Measurements from ENCODE around the gene DRGX. TPM values are rescaled to one million over a fixed set of nuclear protein-coding genes. Genes with fewer than 3 reads are reported as not detected.

DRGX gene
- total RNA-seq, 1 donor from 2014 or later: not detected

DNA sequence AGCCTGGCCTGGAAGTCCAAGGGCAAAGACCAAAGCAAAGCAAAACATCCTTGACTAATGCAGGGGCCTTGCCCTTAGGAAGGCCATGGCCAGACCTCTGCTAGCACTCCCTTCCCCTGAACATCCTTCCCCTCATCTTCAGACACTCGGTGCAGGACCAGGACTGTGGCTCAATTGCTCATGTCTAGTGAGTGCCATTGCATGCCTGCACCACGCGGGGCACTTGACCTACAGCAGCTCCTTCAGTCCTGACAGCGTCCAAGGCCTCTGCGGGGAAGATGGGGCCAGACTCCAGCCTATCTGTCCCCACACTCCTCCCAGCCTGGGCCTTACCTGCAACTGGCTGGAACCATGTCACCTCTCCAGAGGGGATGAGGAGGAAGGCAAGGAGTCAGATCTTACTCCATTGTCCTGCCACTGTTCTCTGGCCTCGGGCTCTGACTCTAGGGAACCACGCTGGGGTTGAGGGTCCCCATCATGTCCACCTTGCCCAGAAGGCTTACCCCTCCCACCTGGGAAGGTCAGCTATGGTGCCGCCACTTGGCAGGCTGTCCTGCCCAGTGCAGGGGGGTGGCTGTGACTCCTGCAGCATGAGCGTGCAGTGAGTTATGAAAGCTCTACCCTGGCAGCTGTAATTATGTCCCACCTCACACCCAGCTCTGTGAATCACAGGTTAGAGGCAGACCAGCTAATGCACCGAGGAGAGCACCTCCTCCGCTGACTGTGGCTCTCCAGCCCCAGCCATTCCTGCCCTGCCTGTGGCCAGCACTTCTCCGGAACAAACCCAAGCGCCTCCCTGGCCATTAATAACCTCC is 16.1 kb downstream of the DRGX start:
- no peak for DNase-seq (ENCODE audit: low spot score in 2 of 2)
- Histone ChIP-seq H3K27me3 (no peaks in the 10 kb centered on the region), H3K27ac (no peak overlapping the region), H3K36me3 (no peaks in the 10 kb centered on the region), H3K4me1 (no peaks in the 10 kb centered on the region), H3K9me3 (no peaks in the 10 kb centered on the region), H3K4me3 (no peak overlapping the region)
- intact Hi-C loops (cut with DNase I): no loop called here
- TF ChIP-seq, protein P1, sequence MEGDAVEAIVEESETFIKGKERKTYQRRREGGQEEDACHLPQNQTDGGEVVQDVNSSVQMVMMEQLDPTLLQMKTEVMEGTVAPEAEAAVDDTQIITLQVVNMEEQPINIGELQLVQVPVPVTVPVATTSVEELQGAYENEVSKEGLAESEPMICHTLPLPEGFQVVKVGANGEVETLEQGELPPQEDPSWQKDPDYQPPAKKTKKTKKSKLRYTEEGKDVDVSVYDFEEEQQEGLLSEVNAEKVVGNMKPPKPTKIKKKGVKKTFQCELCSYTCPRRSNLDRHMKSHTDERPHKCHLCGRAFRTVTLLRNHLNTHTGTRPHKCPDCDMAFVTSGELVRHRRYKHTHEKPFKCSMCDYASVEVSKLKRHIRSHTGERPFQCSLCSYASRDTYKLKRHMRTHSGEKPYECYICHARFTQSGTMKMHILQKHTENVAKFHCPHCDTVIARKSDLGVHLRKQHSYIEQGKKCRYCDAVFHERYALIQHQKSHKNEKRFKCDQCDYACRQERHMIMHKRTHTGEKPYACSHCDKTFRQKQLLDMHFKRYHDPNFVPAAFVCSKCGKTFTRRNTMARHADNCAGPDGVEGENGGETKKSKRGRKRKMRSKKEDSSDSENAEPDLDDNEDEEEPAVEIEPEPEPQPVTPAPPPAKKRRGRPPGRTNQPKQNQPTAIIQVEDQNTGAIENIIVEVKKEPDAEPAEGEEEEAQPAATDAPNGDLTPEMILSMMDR (IDR thresholded peaks at IDR 0.05): no peak

DNA sequence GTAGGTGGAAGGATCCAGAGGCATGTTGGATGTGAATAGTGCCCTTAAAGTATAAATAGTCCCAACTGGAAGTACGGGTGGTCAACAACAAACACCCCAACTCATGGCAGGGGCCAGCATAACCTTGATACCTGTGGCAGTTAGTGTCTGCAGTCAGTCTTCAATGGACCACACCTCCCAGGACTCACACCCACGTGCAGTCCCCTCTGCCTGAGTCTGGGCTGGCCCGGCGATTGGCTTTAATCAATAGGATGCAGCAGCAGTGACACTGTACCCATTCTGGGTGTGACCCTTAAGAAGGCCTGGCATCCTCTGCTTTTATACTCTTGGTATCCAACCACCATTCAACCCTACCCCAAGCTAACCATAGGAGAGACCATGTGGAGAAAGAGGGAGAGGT is 18.6 kb downstream of the DRGX start:
- no peaks in the 10 kb centered on the region for H3K36me3 ChIP-seq
- H3K27me3 ChIP-seq: no peaks in the 10 kb centered on the region
- no peaks in the 10 kb centered on the region for H3K4me1 ChIP-seq
- H3K27ac ChIP-seq: no peak overlapping the region
- DNase-seq (ENCODE audit: low spot score in 2 of 2): no peak
- intact Hi-C loops (cut with DNase I): no loop called here
- TF ChIP-seq, protein P1 (IDR thresholded peaks at IDR 0.05): no peak
- no peak overlapping the region for H3K4me3 ChIP-seq
- no peaks in the 10 kb centered on the region for H3K9me3 ChIP-seq

DNA sequence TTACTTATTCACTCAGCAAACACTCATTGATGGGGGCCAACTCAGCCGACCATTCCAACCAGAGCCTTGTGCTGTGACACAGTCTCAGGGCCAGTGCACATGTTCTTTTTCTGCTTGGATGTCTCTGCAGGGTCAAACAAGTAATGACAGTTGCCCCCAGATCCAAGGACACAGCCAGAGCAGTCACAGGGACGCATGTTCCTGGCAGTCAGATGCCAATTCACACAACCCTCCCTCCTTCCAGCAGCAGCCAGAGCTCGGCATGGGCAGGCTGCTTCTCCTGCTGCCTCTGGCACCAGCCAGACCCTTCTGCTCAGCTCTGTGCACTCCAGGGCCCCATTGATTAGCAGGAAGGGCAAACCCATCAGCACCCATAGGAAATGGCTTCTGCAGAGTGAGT is 20.3 kb downstream of the DRGX start:
- H3K27me3 ChIP-seq: no peaks in the 10 kb centered on the region
- H3K9me3 ChIP-seq: no peaks in the 10 kb centered on the region
- no peaks in the 10 kb centered on the region for H3K4me1 ChIP-seq
- no peak for DNase-seq (ENCODE audit: low spot score in 2 of 2)
- intact Hi-C loops (cut with DNase I): no loop called here
- TF ChIP-seq, protein P1 (IDR thresholded peaks at IDR 0.05): no peak
- no peak overlapping the region for H3K27ac ChIP-seq
- no peak overlapping the region for H3K4me3 ChIP-seq
- H3K36me3 ChIP-seq: no peaks in the 10 kb centered on the region

DNA sequence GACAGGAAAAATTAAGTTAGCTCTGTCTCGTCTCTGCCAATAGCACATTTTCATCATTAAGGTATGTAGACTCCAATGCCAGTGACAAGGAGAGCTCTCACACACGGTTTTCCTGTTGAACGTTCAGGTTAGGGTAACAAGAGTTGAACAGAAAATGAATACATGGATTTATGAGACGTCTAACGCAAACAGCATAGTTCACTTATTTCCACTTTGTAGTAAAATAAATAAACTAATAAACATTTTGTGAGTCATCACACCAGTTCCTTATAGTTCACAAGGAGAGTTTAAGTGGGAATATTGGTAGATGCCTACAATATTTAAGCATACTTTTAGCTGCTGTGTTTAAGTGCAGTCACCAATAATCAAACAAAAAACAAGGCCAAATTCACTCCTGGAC is 21.1 kb downstream of the DRGX start:
- intact Hi-C loops (cut with DNase I): no loop called here
- TF ChIP-seq, protein P1 (IDR thresholded peaks at IDR 0.05): no peak
- Histone ChIP-seq H3K4me3 (no peak overlapping the region), H3K36me3 (no peaks in the 10 kb centered on the region), H3K27me3 (no peaks in the 10 kb centered on the region), H3K4me1 (no peaks in the 10 kb centered on the region), H3K9me3 (no peaks in the 10 kb centered on the region), H3K27ac (no peak overlapping the region)
- DNase-seq (ENCODE audit: low spot score in 2 of 2): no peak

DNA sequence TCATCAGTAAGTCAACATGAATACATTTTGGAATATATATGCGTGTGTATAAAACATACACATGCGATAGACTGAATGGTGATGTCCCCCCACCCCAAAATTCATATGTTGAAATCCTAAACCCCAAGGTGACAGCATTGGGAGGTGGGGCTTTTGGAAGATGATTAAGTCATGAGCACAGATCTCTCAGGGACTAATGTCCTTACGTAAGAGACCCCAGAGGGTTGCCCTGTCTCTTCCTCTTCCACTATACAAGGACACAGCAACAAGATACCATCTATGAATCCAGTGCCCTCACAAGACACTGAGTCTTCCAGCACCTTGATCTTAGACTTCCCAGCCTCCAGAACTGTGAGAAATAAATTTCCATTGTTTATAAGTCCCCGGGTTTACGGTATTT is 22.5 kb downstream of the DRGX start:
- no peaks in the 10 kb centered on the region for H3K36me3 ChIP-seq
- H3K4me3 ChIP-seq: no peak overlapping the region
- intact Hi-C loops (cut with DNase I): no loop called here
- no peaks in the 10 kb centered on the region for H3K9me3 ChIP-seq
- H3K27ac ChIP-seq: no peak overlapping the region
- TF ChIP-seq, protein P1 (IDR thresholded peaks at IDR 0.05): no peak
- H3K27me3 ChIP-seq: no peaks in the 10 kb centered on the region
- no peak for DNase-seq (ENCODE audit: low spot score in 2 of 2)
- H3K4me1 ChIP-seq: no peaks in the 10 kb centered on the region

Measured in ascending aorta (tissue), 2 donors.